ENCODE results near the gene TNFRSF18.
A peak's percentile ranks its signal among the peaks of the same experiment; 100 is the strongest.

TNFRSF18 gene

GRCh38 chr1:1210726-1211540 is 4.5 kb upstream of the TNFRSF18 start:
- DNase-seq, result peak in 2 of 5 donors; percentile 0 to 10

GRCh38 chr1:1208713-1209433 is 2.5 kb upstream of the TNFRSF18 start:
- peak in 4 of 5 donors; percentile 16 to 50 (median 40) for DNase-seq

- no peak for DNase-seq
Observed at GRCh38 chr1:1207571-1207892, 1.1 kb upstream of the TNFRSF18 start.

GRCh38 chr1:1206966-1207531 is 657 bp upstream of the TNFRSF18 start:
- DNase-seq, result no peak

GRCh38 chr1:1205769-1206375 is 520 bp downstream of the TNFRSF18 start:
- peak in 2 of 5 donors; percentile 6 to 14 for DNase-seq

- peak in 2 of 5 donors; percentile 5 to 12 for DNase-seq
Observed at GRCh38 chr1:1204998-1205768, 1.2 kb downstream of the TNFRSF18 start.

GRCh38 chr1:1204425-1204920 is 1.9 kb downstream of the TNFRSF18 start:
- DNase-seq, result peak in 1 of 5 donors; percentile 2

- DNase-seq, result peak in 3 of 5 donors; percentile 1 to 11 (median 5)
Observed at GRCh38 chr1:1203561-1204424, 2.6 kb downstream of the TNFRSF18 start.

GRCh38 chr1:1202831-1203560 is 3.4 kb downstream of the TNFRSF18 start:
- DNase-seq, result peak in 3 of 5 donors; percentile 1 to 13 (median 6)

GRCh38 chr1:1200876-1201810 is 5.2 kb downstream of the TNFRSF18 start:
- peak; percentile 72 to 90 (median 79) for DNase-seq

GRCh38 chr1:1199961-1200875 is 6.2 kb downstream of the TNFRSF18 start:
- peak in 2 of 5 donors; percentile 3 to 15 for DNase-seq

- DNase-seq, result peak in 1 of 5 donors; percentile 1
Observed at GRCh38 chr1:1199141-1199960, 7.0 kb downstream of the TNFRSF18 start.

- DNase-seq, result peak in 2 of 5 donors; percentile 1 to 3
Observed at GRCh38 chr1:1198423-1199140, 7.8 kb downstream of the TNFRSF18 start.

GRCh38 chr1:1197551-1198422 is 8.6 kb downstream of the TNFRSF18 start:
- DNase-seq, result peak in 3 of 5 donors; percentile 3 to 12 (median 5)

GRCh38 chr1:1197188-1197500 is 9.2 kb downstream of the TNFRSF18 start:
- peak in 1 of 5 donors; percentile 1 for DNase-seq

Measured in T-helper 1 cell (primary cell).